BJ (cell line): ENCODE measurements around the gene CDC37L1. TPM values are rescaled to one million over a fixed set of nuclear protein-coding genes. Genes with fewer than 3 reads are reported as not detected.
A peak's percentile ranks its signal among the peaks of the same experiment; 100 is the strongest.

ENCODE experiments used
- CTCF ChIA-PET: fragments of 350-600 bp; formaldehyde crosslinking; extraction: SDS; loops from one replicate; lab custom pipeline; 2021; ENCODE audit warnings: antibody characterized with exemption, inconsistent platforms; lab: Yijun Ruan, JAX
- POLR2A ChIA-PET: fragments of 300-600 bp; sonication (Branson Sonifier 250); formaldehyde crosslinking; extraction: SDS; loops from one replicate; lab custom pipeline; 2021; ENCODE audit warnings: antibody characterized with exemption; lab: Charles Lee
- DNase-seq: peaks from one replicate; pipeline ENCODE4 v3.0.0-alpha.2; 2011; ENCODE audit warnings: low read depth
- H3K27me3 ChIP-seq: 2 replicates; pipeline ENCODE4 v1.6.0; 2011; ENCODE audit warnings: low read length; ENCODE audit not compliant: control insufficient read depth, insufficient read depth
- H3K36me3 ChIP-seq: 2 replicates; pipeline ENCODE4 v1.5.1; 2011; ENCODE audit warnings: low read length; ENCODE audit not compliant: control insufficient read depth, insufficient read depth
- H3K4me3 ChIP-seq: 2 replicates; pipeline ENCODE4 v1.5.1; 2011; ENCODE audit warnings: low read depth, mild to moderate bottlenecking, control low read depth, low read length
- polyA plus RNA-seq: library from polyadenylated mRNA; depleted of rRNA; stranded (reverse); fragments of >200 nt; gene quantifications from 2 replicates; pipeline ENCODE4 v1.2.3, GENCODE V29; 2011
- TF ChIP-seq, protein P1 (sequence below): IDR thresholded peaks from 2 replicates; pipeline ENCODE4 v1.5.1; 2011; ENCODE audit warnings: low read depth, mild to moderate bottlenecking, control low read depth, inconsistent platforms, low read length, moderate library complexity; ENCODE audit not compliant: insufficient read depth

The CDC37L1 gene
- polyA plus RNA-seq, 1 experiment, result 8.8 TPM

DNA sequence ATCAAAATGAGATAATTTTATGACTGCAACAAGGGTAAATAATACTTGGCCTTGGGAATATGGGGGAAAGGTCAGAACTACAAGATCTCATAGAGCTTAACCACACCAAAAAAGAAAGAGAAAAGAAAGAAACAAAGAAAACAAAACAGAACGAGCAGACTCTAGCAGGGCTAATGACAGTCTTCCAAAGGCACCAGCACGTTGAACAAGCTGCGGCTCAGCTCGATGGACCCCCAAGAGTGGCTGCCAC is 60.9 kb downstream of the CDC37L1 start:
- TF ChIP-seq, protein P1, sequence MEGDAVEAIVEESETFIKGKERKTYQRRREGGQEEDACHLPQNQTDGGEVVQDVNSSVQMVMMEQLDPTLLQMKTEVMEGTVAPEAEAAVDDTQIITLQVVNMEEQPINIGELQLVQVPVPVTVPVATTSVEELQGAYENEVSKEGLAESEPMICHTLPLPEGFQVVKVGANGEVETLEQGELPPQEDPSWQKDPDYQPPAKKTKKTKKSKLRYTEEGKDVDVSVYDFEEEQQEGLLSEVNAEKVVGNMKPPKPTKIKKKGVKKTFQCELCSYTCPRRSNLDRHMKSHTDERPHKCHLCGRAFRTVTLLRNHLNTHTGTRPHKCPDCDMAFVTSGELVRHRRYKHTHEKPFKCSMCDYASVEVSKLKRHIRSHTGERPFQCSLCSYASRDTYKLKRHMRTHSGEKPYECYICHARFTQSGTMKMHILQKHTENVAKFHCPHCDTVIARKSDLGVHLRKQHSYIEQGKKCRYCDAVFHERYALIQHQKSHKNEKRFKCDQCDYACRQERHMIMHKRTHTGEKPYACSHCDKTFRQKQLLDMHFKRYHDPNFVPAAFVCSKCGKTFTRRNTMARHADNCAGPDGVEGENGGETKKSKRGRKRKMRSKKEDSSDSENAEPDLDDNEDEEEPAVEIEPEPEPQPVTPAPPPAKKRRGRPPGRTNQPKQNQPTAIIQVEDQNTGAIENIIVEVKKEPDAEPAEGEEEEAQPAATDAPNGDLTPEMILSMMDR, result no peak
- Histone ChIP-seq H3K36me3 (no peaks in the 10 kb centered on the region), H3K4me3 (peak overlapping the region; percentile 70), H3K27me3 (no peaks in the 10 kb centered on the region)
- POLR2A ChIA-PET, result interaction anchor here (0.5 kb wide), 1 partner anchor 234 kb away, joined by 4 read pairs; no protein-coding TSS in a partner anchor
- CTCF ChIA-PET, result interaction anchor here (1.0 to 1.6 kb wide), 7 partner anchors 9 to 446 kb away, joined by 3 to 7 read pairs (median 4); no protein-coding TSS in a partner anchor
- no peak for DNase-seq

GRCh38 chr9:4740638-4741364 is 61.4 kb downstream of the CDC37L1 start, which contains the start of gene AK3:
Gene AK3 (minus strand): TSS chr9:4741202. CDS start chr9:4741087, 115 bp downstream.
- Histone ChIP-seq H3K4me3 (peak within 1 kb of the TSS; percentile 70), H3K36me3 (no peaks in the 10 kb centered on the region), H3K27me3 (no peaks in the 10 kb centered on the region)
- TF ChIP-seq, protein P1, result peak; percentile 23
- ChIA-PET POLR2A (interaction anchor here (0.5 kb wide), 1 partner anchor 235 kb away, joined by 4 read pairs; no protein-coding TSS in a partner anchor), CTCF (interaction anchor here (1.0 to 1.6 kb wide), 8 partner anchors 9 to 710 kb away, joined by 3 to 7 read pairs (median 4); partner anchors contain the start of gene CD274)
- DNase-seq, result peak; percentile 20

GRCh38 chr9:4741365-4742089 is 62.2 kb downstream of the CDC37L1 start:
- H3K36me3 ChIP-seq, result no peaks in the 10 kb centered on the region
- H3K27me3 ChIP-seq, result no peaks in the 10 kb centered on the region
- DNase-seq, result no peak
- ChIA-PET POLR2A (no interaction called here), CTCF (interaction anchor here (0.9 to 2.4 kb wide), 9 partner anchors 9 to 709 kb away, joined by 3 to 9 read pairs (median 4); partner anchors contain the start of genes CD274 and PLPP6)
- peak overlapping the region; percentile 70 for H3K4me3 ChIP-seq
- TF ChIP-seq, protein P1, result peak; percentile 21; the same call in 1 of the 2 replicates

DNA sequence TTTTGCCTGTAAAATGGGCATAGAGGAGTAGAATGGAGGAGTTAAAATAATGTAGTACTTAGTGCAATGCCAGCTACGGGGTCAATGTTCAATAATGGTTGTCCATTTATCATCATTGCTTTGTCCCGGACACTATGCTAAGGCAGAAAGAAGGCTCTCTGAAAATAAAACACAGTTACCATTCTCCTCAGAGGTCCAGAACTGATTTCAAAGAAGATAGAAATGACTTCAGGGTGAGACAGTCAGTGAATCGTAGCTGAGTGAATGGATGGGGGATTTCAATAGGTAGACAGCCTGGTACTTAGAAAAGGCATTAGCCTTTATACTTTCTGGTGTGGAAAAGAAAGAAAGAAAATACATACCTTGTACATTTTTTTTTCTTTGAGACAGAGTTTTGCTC is 62.9 kb downstream of the CDC37L1 start:
- TF ChIP-seq, protein P1, result no peak
- CTCF ChIA-PET, result interaction anchor here (0.9 to 2.4 kb wide), 5 partner anchors 8 to 708 kb away, joined by 3 to 9 read pairs (median 4); partner anchors contain the start of genes CD274 and PLPP6
- Histone ChIP-seq H3K27me3 (no peaks in the 10 kb centered on the region), H3K4me3 (no peak overlapping the region; the same call in 1 of the 2 replicates), H3K36me3 (no peaks in the 10 kb centered on the region)
- DNase-seq, result no peak
- POLR2A ChIA-PET, result interaction anchor here (0.6 kb wide), 1 partner anchor 53 kb away, joined by 3 read pairs; no protein-coding TSS in a partner anchor
